Hematopoietic multipotent progenitor cell treated with erythropoietin and hydrocortisone succinate and interleukin-3 and kit ligand, for 15 days (in vitro differentiated cells): ENCODE results near the gene KRT74.

Experiments used
- DNase-seq: peaks from one replicate; pipeline ENCODE4 v3.0.0-alpha.2; 2015; ENCODE audit warnings: low spot score

The KRT74 gene

GRCh38 chr12:52519826-52520662 is 53.6 kb downstream of the KRT74 start, which contains the start of gene KRT5:
TSS of gene KRT5 (minus strand) at chr12:52520394. CDS start at chr12:52520296, 98 bp downstream.
- no peak for DNase-seq

GRCh38 chr12:52519387-52519703 is 54.3 kb downstream of the KRT74 start:
- no peak for DNase-seq

GRCh38 chr12:52518574-52519386 is 54.9 kb downstream of the KRT74 start:
- no peak for DNase-seq

- DNase-seq: no peak
These were observed 55.8 kb downstream of the KRT74 start for GRCh38 chr12:52517888-52518287.

GRCh38 chr12:52517005-52517835 is 56.4 kb downstream of the KRT74 start:
- no peak for DNase-seq

- no peak for DNase-seq
These were observed 57.5 kb downstream of the KRT74 start for GRCh38 chr12:52515927-52516831.
